Activated T-helper 17 cell treated with anti-CD3 and anti-CD28 coated beads, Interleukin-2, amount 50 U/mL, for 72 hours (primary cell): ENCODE results near the gene FOXM1. TPM values are rescaled to one million over a fixed set of nuclear protein-coding genes. Genes with fewer than 3 reads are reported as not detected.
A peak's percentile ranks its signal among the peaks of the same experiment; 100 is the strongest.

Experiments
- ATAC-seq: fragments of 150-1000 bp; cut with Tn5 transposase; replicated peaks from 2 replicates; pipeline ENCODE4 v1.10.0; 2021; ENCODE audit warnings: mild to moderate bottlenecking, moderate library complexity
- H3K27ac Mint-ChIP-seq: one replicate; pipeline ENCODE4 v1.8.0; 2022; ENCODE audit warnings: mixed read lengths
- H3K27me3 Mint-ChIP-seq: one replicate; pipeline ENCODE4 v1.8.0; 2022; ENCODE audit warnings: mixed read lengths
- H3K36me3 Mint-ChIP-seq: one replicate; pipeline ENCODE4 v1.8.0; 2022; ENCODE audit warnings: low read depth, mild to moderate bottlenecking, mixed read lengths
- H3K4me1 Mint-ChIP-seq: one replicate; pipeline ENCODE4 v1.8.0; 2022; ENCODE audit warnings: mixed read lengths
- H3K4me3 Mint-ChIP-seq: one replicate; pipeline ENCODE4 v1.8.0; 2022; ENCODE audit warnings: mild to moderate bottlenecking, mixed read lengths
- H3K9me3 Mint-ChIP-seq: one replicate; pipeline ENCODE4 v1.8.0; 2022; ENCODE audit warnings: mixed read lengths
- total RNA-seq, 2 donors: library from RNA; stranded (reverse); gene quantifications; one replicate each; pipeline ENCODE4 v1.2.3, GENCODE V29; 2022

The FOXM1 gene
- total RNA-seq, 2 donors from 2014 or later = 73.8 to 134 TPM

DNA sequence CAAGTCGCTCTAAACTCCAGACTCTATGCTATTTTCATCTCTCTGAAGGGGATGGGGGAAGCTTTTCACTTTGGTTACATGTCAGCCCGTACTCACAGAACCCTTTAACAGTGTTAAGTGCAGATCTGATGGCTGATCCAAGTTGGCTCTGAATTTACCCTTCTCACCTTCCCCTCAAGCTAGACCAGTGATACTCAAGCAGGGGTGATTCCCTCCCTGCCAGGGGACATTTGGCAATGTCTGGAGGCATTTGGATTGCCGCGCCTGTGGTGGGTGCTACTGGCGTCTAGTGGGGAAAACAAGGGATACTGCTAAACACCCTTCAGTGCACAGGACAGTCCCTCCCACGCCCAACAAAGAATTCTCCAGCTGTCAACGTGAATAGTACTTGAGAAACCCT, 14.1 kb downstream of the FOXM1 start:
- H3K4me1 Mint-ChIP-seq = no peaks in the 10 kb centered on the region
- no peaks in the 10 kb centered on the region for H3K9me3 Mint-ChIP-seq
- no peak overlapping the region for H3K27ac Mint-ChIP-seq
- no peak overlapping the region for H3K4me3 Mint-ChIP-seq
- H3K27me3 Mint-ChIP-seq = no peaks in the 10 kb centered on the region
- H3K36me3 Mint-ChIP-seq = peaks cover 92% of the 10 kb centered on the region
- no peak for ATAC-seq

DNA sequence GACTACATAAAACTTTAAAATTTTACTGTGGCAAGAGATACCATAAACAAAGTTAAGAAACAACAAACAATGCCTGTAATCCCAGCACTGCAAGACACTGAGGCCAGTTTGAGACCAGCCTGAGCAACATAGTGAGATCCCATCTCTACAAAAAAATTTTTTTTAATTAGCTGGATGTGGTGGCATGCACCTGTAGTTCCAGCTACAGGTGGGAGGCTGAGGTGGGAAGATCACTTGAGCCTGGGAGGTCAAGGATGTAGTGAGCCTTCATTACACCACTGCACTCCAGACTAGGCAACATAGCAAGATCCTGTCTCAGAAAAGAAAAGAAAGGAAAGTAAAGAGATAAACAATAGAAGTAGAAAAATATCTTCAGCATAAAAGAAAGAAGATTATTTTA, 16.8 kb downstream of the FOXM1 start:
- Mint-ChIP-seq H3K4me3 (no peak overlapping the region), H3K9me3 (no peaks in the 10 kb centered on the region), H3K27me3 (no peaks in the 10 kb centered on the region), H3K36me3 (peaks cover 71% of the 10 kb centered on the region), H3K27ac (peak overlapping the region; percentile 61), H3K4me1 (no peaks in the 10 kb centered on the region)
- ATAC-seq = no peak

DNA sequence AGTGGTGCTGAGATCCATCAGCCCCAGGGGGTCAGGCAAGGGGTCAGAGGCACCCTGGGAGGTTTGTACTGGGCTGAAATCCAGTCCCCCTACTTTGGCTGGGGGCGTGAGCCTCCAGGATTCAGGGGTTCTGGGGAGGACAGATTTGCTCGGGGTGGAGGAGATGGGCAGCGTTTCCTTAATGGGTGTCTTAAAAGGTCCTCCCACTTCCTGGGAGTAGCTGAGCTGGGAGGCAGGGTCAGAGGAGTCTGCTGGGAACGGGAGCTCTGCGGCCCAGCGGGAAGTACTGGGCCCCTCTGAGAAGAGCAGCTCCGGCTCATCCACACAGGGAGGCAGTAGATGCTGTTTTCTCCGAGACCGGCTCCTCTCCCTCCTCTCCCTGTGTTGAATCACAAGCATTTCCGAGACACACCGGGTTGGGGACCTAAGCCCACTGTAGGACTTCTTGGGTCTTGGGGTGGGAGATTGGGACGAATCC, 18.0 kb downstream of the FOXM1 start:
- no peak overlapping the region for H3K4me3 Mint-ChIP-seq
- H3K9me3 Mint-ChIP-seq = no peaks in the 10 kb centered on the region
- no peaks in the 10 kb centered on the region for H3K27me3 Mint-ChIP-seq
- peak overlapping the region; percentile 62 for H3K27ac Mint-ChIP-seq
- ATAC-seq = no peak
- peaks cover 59% of the 10 kb centered on the region for H3K36me3 Mint-ChIP-seq
- no peaks in the 10 kb centered on the region for H3K4me1 Mint-ChIP-seq

DNA sequence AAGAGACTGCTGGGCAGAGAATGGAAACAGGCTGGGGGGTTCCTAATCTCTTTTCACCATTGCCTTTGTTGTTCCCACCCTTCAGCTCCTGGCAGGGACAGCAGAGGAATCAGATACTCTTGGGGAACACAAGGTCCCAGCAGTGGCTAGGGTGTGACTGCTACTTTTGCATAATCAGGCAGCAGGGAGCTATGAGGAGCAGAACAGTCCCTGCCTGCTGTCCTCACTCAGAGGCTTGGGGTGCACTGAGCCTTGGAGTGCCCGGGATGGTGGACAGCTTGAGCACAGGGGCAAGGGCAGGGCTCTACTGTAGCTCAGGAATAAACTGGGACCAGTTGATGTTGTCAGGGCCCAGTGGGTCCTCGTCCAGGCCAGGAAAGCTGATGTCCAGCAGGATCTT, 18.6 kb downstream of the FOXM1 start:
- no peak overlapping the region for H3K4me3 Mint-ChIP-seq
- peak overlapping the region; percentile 62 for H3K27ac Mint-ChIP-seq
- H3K27me3 Mint-ChIP-seq = no peaks in the 10 kb centered on the region
- H3K36me3 Mint-ChIP-seq = peaks cover 53% of the 10 kb centered on the region
- H3K4me1 Mint-ChIP-seq = peaks cover 4% of the 10 kb centered on the region
- no peaks in the 10 kb centered on the region for H3K9me3 Mint-ChIP-seq
- no peak for ATAC-seq

DNA sequence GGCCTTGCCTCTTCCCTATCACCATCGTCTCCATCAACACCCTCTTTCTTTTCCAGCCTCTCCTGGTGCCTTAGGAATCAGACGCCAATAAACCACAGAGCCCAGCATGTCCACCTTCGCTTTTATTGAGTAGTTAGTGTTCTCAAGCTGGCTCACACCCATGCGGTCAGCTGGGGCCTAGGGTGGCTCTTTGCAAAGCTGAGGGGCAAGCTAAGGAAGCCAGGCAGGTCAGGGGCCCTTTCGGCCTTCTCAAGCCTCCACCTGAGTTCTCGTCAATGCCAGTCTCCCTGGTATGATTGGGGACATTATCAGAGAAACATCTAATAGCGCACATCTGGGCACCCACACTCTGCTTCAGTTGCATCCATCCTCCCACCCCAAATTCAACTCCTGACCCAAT, 19.4 kb downstream of the FOXM1 start:
- ATAC-seq = no peak
- H3K9me3 Mint-ChIP-seq = no peaks in the 10 kb centered on the region
- peaks cover 4% of the 10 kb centered on the region for H3K4me1 Mint-ChIP-seq
- no peak overlapping the region for H3K27ac Mint-ChIP-seq
- no peaks in the 10 kb centered on the region for H3K27me3 Mint-ChIP-seq
- H3K36me3 Mint-ChIP-seq = peaks cover 47% of the 10 kb centered on the region
- H3K4me3 Mint-ChIP-seq = no peak overlapping the region

DNA sequence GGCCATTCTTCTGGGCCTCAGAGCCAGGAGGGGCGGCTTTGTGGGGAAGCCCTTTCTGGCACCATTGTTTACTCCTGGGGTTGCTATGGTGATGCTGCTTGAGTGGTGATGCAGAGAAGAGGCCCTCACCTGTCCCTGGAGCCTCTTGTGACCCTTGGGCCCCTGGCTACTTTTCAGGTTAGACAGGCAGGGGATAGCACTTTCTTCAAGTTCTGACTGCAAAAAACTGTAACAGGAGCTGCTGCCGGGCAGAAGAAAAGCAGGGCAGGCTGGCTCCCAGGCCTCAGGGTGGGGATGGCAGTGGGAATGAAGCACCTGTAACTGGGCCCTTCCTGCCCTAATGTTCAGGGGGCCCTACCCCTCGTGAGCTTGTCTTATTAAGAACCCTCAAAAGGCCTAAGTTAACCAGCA, 19.9 kb downstream of the FOXM1 start, which contains the start of gene TEX52:
TSS of gene TEX52 (minus strand) at position 19 of the 411 bp plus-strand sequence. CDS start at position 6, 13 bp downstream.
- no peaks in the 10 kb centered on the region for H3K9me3 Mint-ChIP-seq
- H3K27ac Mint-ChIP-seq = peak within 1 kb of the TSS; percentile 49
- H3K4me3 Mint-ChIP-seq = no peak within 1 kb of the TSS
- H3K36me3 Mint-ChIP-seq = peaks cover 43% of the 10 kb centered on the region
- peak; percentile 22 for ATAC-seq
- peaks cover 4% of the 10 kb centered on the region for H3K4me1 Mint-ChIP-seq
- H3K27me3 Mint-ChIP-seq = no peaks in the 10 kb centered on the region

DNA sequence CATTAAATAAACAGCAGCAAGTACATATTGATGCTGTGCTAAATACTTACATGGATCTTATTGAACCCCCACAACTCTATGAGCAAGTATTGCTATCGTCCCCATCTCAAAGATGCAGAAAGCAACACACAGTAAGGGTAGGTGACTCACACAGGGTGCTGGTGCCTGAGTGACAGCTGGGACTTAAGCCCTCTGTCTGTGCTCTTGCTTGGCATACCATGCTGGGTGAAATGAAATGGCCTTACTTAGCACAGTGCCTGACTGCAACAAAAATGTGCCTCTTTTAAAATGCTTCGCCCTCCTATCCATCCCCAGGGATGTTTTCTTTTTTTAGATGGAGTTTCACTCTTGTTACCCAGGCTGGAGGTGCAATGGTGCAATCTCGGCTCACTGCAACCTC, 20.9 kb downstream of the FOXM1 start:
- Mint-ChIP-seq H3K4me1 (peaks cover 4% of the 10 kb centered on the region), H3K4me3 (no peak overlapping the region), H3K27ac (peak overlapping the region; percentile 49), H3K9me3 (no peaks in the 10 kb centered on the region), H3K27me3 (no peaks in the 10 kb centered on the region), H3K36me3 (peaks cover 34% of the 10 kb centered on the region)
- no peak for ATAC-seq

DNA sequence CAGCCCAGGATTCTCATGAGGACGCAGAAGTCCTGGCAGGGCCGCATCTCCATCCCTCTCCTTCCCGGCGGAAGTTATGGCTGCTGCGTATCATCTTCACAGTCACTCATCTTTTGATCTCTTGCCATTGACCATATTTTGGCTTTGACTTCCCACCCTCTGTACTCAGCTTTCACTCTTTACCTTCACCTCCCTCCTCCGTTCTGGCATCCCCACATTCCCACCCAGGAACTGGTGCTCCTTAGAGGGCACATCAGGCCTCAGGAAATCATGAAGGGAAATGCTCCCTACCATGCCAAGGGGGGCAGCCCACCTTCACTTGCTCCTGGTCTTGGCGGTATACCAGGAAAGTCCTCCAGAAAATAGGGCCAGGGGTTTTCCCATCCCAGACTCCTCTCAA, 21.4 kb downstream of the FOXM1 start:
- no peak for ATAC-seq
- peak overlapping the region; percentile 49 for H3K27ac Mint-ChIP-seq
- no peaks in the 10 kb centered on the region for H3K9me3 Mint-ChIP-seq
- peaks cover 30% of the 10 kb centered on the region for H3K36me3 Mint-ChIP-seq
- H3K4me3 Mint-ChIP-seq = no peak overlapping the region
- H3K4me1 Mint-ChIP-seq = peaks cover 4% of the 10 kb centered on the region
- H3K27me3 Mint-ChIP-seq = no peaks in the 10 kb centered on the region

DNA sequence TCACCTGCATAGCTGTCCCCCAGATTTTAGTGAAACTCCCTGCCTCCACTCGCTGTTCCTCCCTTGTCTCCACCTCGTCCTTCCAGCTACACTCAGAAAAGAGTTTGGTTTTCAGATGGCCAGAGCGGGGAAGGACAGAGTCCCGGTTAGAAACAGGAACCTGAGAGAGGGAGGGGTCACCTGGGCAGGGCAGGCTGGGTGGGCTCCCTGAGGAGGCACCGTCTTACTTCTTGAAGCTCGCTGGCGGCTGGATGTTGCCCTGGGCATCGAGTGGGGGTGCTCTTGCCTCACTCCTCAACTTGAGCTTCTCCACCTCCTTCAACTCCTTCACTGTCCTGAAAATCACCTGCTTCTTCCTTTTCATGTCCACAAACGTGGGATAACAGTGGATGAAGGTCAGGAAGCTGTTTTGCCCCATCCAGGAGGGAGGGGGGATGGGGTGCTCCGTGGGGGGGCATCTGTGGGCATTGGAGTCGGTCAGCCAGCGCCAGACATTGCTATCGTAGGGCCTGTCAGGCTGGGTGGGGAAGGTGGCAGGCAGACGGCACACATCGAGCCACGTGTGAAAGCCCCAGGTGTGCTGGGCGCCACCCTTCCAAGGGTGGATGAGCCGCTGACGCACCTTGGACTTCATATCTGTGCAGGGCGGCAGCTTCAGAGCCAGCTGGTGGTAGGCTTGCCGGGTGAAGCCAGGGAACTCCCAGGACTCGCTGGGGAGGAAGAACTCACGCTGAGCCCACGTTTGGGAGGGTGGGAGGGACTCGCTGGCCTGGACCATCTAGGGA, 22.1 kb downstream of the FOXM1 start:
- H3K9me3 Mint-ChIP-seq = no peaks in the 10 kb centered on the region
- no peaks in the 10 kb centered on the region for H3K27me3 Mint-ChIP-seq
- ATAC-seq = no peak
- H3K4me1 Mint-ChIP-seq = peaks cover 4% of the 10 kb centered on the region
- no peak overlapping the region for H3K27ac Mint-ChIP-seq
- no peak overlapping the region for H3K4me3 Mint-ChIP-seq
- H3K36me3 Mint-ChIP-seq = peaks cover 24% of the 10 kb centered on the region

DNA sequence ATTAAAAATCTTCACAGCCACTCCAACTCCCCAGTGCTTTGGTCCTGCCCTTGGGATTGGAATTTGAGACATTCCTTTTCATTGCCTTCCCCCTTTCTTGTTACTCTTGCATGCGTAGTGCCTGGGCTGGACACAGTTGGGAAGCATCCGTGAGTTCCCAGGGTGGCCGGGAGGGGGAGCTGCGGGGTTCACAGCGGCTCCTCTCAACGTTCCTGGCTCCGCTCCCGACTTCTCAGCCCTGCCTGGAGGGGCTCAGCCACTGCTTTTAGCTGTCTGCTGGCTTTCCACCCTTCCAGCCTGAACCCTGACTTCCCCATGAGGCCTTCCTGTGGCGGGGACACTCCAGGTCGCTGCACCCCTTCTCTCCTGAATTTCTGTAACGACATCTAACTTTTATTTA, 23.3 kb downstream of the FOXM1 start:
- Mint-ChIP-seq H3K36me3 (peaks cover 13% of the 10 kb centered on the region), H3K27ac (no peak overlapping the region), H3K9me3 (no peaks in the 10 kb centered on the region), H3K4me1 (peaks cover 4% of the 10 kb centered on the region), H3K27me3 (no peaks in the 10 kb centered on the region), H3K4me3 (no peak overlapping the region)
- peak; percentile 82 for ATAC-seq

DNA sequence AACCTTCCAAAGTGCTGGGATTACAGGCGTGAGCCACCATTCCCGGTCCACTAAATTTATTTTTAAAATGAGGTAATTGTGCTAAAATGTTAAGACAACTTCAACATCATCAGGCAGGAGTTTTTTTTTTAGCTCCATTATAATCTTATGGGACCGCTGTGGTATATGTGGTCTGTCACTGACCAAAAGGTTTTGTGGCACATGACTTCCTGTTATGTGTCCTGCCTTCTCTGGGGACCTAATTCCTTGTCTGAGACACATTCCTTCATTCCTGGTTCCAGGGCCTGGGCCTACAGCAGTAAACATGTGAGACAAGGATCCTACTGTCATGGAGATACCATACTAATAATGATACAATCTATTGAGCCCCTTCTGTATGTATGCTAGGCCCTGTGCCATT, 25.0 kb downstream of the FOXM1 start:
- Mint-ChIP-seq H3K27me3 (no peaks in the 10 kb centered on the region), H3K4me1 (peaks cover 4% of the 10 kb centered on the region), H3K9me3 (no peaks in the 10 kb centered on the region), H3K36me3 (peaks cover 12% of the 10 kb centered on the region), H3K4me3 (no peak overlapping the region), H3K27ac (no peak overlapping the region)
- ATAC-seq = no peak

DNA sequence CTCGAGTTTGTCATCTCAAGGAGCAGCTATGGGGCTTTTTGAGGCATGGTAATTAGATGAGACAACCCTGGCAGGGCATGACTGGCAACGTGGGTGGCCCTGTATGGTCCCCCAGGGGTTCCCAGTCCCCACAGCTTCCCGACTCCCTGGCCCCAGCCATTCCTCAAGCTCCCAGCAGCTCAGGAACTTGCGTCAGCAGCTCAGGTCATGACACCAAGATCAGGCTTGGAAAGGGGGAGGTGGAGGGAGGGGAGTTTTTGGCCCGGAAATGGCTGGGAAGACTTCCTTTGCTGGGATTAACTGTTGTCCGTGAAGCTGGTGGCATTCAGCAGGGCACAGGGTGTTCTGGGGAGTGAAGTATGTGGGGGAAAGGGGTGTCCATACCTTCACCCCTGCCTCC, 31.7 kb downstream of the FOXM1 start:
- Mint-ChIP-seq H3K27me3 (no peaks in the 10 kb centered on the region), H3K36me3 (peaks cover 43% of the 10 kb centered on the region), H3K4me3 (no peak overlapping the region), H3K27ac (no peak overlapping the region), H3K9me3 (no peaks in the 10 kb centered on the region), H3K4me1 (no peaks in the 10 kb centered on the region)
- ATAC-seq = no peak

DNA sequence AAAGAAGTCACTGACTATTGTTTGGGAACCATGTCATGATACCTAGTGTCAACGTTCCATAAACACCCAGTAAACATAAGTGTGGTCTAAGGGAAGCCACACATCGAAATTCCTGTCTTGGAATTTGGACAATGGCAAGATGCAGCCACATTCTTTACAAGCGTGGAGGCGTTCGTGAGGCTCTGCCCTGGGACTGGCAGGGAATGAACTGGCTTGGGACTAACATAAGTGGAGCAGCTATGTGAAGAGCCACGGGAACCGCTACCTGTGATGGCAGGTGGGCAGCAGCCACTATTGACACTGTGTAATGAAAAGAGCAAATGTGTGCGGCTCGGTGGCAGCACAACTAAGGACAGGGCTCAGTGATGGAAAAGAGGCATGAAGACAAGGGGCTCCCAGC, 32.2 kb downstream of the FOXM1 start:
- peaks cover 48% of the 10 kb centered on the region for H3K36me3 Mint-ChIP-seq
- no peak overlapping the region for H3K27ac Mint-ChIP-seq
- H3K9me3 Mint-ChIP-seq = no peaks in the 10 kb centered on the region
- no peaks in the 10 kb centered on the region for H3K4me1 Mint-ChIP-seq
- no peaks in the 10 kb centered on the region for H3K27me3 Mint-ChIP-seq
- no peak overlapping the region for H3K4me3 Mint-ChIP-seq
- ATAC-seq = no peak

DNA sequence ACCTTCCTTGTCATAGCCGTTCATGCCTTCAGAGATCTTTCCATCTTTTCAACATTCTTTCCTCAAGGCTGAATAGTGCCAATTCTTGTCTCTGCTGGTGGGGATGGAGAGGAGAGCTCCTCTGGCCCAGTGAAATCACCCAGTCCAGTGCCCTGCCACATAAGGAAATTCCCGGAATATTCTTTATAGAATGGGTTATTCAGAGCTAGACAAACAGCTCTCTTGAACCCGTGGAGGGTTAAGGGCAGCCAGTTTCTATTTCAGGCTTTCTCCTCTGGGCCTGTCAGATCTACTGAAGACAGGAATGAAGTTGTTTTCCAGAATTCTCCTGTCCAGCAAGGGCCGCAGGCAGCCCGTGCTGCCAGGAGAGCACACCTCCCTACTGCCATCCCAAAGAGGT, 34.0 kb downstream of the FOXM1 start:
- Mint-ChIP-seq H3K27me3 (no peaks in the 10 kb centered on the region), H3K27ac (no peak overlapping the region), H3K4me3 (no peak overlapping the region), H3K9me3 (no peaks in the 10 kb centered on the region), H3K4me1 (no peaks in the 10 kb centered on the region), H3K36me3 (peaks cover 60% of the 10 kb centered on the region)
- no peak for ATAC-seq

DNA sequence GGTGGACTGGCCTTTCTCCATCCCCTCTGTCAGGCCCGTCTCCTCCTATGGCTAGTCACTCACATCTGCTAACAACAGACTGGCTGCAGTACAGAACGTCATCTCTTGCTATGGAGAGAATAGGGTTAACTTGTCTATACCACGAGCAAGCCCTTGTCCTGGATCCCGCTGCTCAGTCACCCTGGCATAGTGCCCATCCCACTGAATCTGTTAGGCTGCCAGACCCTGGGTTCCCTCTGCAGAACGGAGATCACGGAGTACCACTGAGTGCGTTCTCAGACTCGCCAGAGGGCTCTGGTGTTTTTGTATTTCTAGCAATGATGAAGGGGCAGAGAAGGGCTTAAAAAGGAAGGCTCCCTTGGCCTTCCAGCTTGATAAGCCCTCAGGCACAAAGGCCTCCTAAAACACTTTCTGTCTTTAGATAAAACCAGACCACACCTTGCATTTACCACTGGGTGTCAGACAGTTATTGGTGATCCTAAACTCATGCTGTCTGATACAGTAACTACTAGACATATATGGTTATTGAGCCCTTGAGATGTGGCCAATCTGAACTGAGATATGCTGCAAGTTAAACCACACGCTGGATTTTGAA, 35.8 kb downstream of the FOXM1 start:
- Mint-ChIP-seq H3K36me3 (peaks cover 67% of the 10 kb centered on the region), H3K4me1 (no peaks in the 10 kb centered on the region), H3K4me3 (no peak overlapping the region), H3K27me3 (no peaks in the 10 kb centered on the region), H3K9me3 (no peaks in the 10 kb centered on the region), H3K27ac (no peak overlapping the region)
- ATAC-seq = no peak
